CD14-positive monocyte (primary cell): ENCODE data around the gene RXFP1. TPM values are rescaled to one million over a fixed set of nuclear protein-coding genes. Genes with fewer than 3 reads are reported as not detected.

Source experiments
- DNase-seq, 3 donors: peaks; one replicate each; pipeline ENCODE4 v3.0.0-alpha.2; 2011 to 2022
- H2AFZ ChIP-seq: 2 replicates; pipeline ENCODE4 v1.6.0; 2012; ENCODE audit warnings: mild to moderate bottlenecking, low read depth, low read length, inconsistent platforms; ENCODE audit not compliant: insufficient read depth, poor library complexity, severe bottlenecking
- H3K27ac ChIP-seq, 2 donors: 1 replicate in 1 of 2; 2 replicates in 1 of 2; pipeline ENCODE4 v1.5.1; 2012 to 2013; ENCODE audit warnings: low read length in 2 of 2, control low read depth in 1 of 2, inconsistent platforms in 1 of 2, low read depth in 1 of 2, mild to moderate bottlenecking in 1 of 2
- H3K27me3 ChIP-seq, 2 donors: one replicate each; pipeline versions ENCODE4 v1.6.0 to v1.6.1; 2011 to 2013; ENCODE audit warnings: low read length in 2 of 2; ENCODE audit not compliant: control insufficient read depth in 2 of 2, insufficient read depth in 2 of 2
- H3K36me3 ChIP-seq, 2 donors: replicated peaks in 1 of 2; 1 replicate in 1 of 2; 2 replicates in 1 of 2; pipeline versions ENCODE4 v1.5.1 to v1.6.1; 2012 to 2013; ENCODE audit warnings: low read length in 2 of 2, control low read depth in 1 of 2, inconsistent platforms in 1 of 2, mild to moderate bottlenecking in 1 of 2; ENCODE audit not compliant: insufficient read depth in 2 of 2, control insufficient read depth in 1 of 2
- H3K4me1 ChIP-seq, 2 donors: 1 replicate in 1 of 2; 2 replicates in 1 of 2; pipeline versions ENCODE4 v1.5.1 to v1.6.1; 2012 to 2013; ENCODE audit warnings: low read length in 2 of 2, control low read depth in 1 of 2, inconsistent platforms in 1 of 2, mild to moderate bottlenecking in 1 of 2, moderate library complexity in 1 of 2; ENCODE audit not compliant: insufficient read depth in 2 of 2, control insufficient read depth in 1 of 2
- H3K4me2 ChIP-seq: replicated peaks from 2 replicates; pipeline ENCODE3; 2012; ENCODE audit warnings: low read length, moderate library complexity, mild to moderate bottlenecking; ENCODE audit not compliant: poor library complexity, severe bottlenecking; ENCODE audit errors: extremely low read depth
- H3K4me3 ChIP-seq, 3 experiments: fragments of 200-600 bp in 1 of 3; sonication (generic) in 1 of 3; replicated peaks in 1 of 3; 1 replicate in 2 of 3; 2 replicates in 1 of 3; pipeline ENCODE4 v1.5.1; 2011 to 2013; ENCODE audit warnings: low read length in 3 of 3, mild to moderate bottlenecking in 3 of 3, control low read depth in 2 of 3, low read depth in 2 of 3, inconsistent platforms in 1 of 3, moderate library complexity in 1 of 3
- H3K79me2 ChIP-seq: 2 replicates; pipeline ENCODE4 v1.6.0; 2012; ENCODE audit warnings: mild to moderate bottlenecking, control low read depth, inconsistent platforms, low read length, moderate library complexity; ENCODE audit not compliant: insufficient read depth
- H3K9ac ChIP-seq: 2 replicates; pipeline ENCODE4 v1.6.0; 2017; ENCODE audit warnings: low read length, mild to moderate bottlenecking; ENCODE audit not compliant: insufficient read depth, poor library complexity, severe bottlenecking
- H3K9me3 ChIP-seq, 2 donors: replicated peaks in 1 of 2; 1 replicate in 1 of 2; 2 replicates in 1 of 2; pipeline versions ENCODE4 v1.5.1 to v1.6.1; 2012 to 2013; ENCODE audit warnings: low read length in 2 of 2, control low read depth in 1 of 2; ENCODE audit not compliant: control insufficient read depth in 1 of 2, insufficient read depth in 1 of 2
- H4K20me1 ChIP-seq: 2 replicates; pipeline ENCODE4 v1.6.0; 2012; ENCODE audit warnings: mild to moderate bottlenecking, low read length, control low read depth, moderate library complexity; ENCODE audit not compliant: insufficient read depth
- H3K27ac Mint-ChIP-seq, 7 donors: one replicate each; pipeline ENCODE4 v1.8.0; 2020; ENCODE audit warnings: mild to moderate bottlenecking in 7 of 7, mixed read lengths in 7 of 7, moderate library complexity in 6 of 7, inconsistent platforms in 2 of 7
- H3K27me3 Mint-ChIP-seq, 3 donors: one replicate each; pipeline ENCODE4 v1.8.0; 2021 to 2022; ENCODE audit warnings: low read depth in 3 of 3, mild to moderate bottlenecking in 3 of 3, mixed read lengths in 3 of 3, moderate library complexity in 3 of 3, inconsistent platforms in 1 of 3
- H3K36me3 Mint-ChIP-seq, 2 donors: one replicate each; pipeline ENCODE4 v1.8.0; 2020; ENCODE audit warnings: mixed read lengths in 2 of 2, inconsistent platforms in 1 of 2, mild to moderate bottlenecking in 1 of 2
- H3K4me1 Mint-ChIP-seq: one replicate; pipeline ENCODE4 v1.8.0; 2020; ENCODE audit warnings: mild to moderate bottlenecking, mixed read lengths
- H3K4me3 Mint-ChIP-seq, 2 donors: one replicate each; pipeline ENCODE4 v1.8.0; 2020; ENCODE audit warnings: mild to moderate bottlenecking in 2 of 2, mixed read lengths in 2 of 2, moderate library complexity in 1 of 2
- H3K9me3 Mint-ChIP-seq, 7 donors: one replicate each; pipeline ENCODE4 v1.8.0; 2020 to 2022; ENCODE audit warnings: mixed read lengths in 7 of 7, mild to moderate bottlenecking in 6 of 7, moderate library complexity in 6 of 7, inconsistent platforms in 2 of 7
- WGBS: methylation state at CpG from one replicate; pipeline ENCODE4 v1.1.5; 2013; ENCODE audit warnings: missing lambda C conversion rate; ENCODE audit not compliant: insufficient coverage; 5-methylcytosine and 5-hydroxymethylcytosine counted together
- intact Hi-C, 2 donors: fragments of 100-400 bp; cut with micrococcal nuclease; formaldehyde crosslinking; loops; one replicate each; pipeline versions ENCODE4 v1.15.0 to v1.15.1; 2023
- polyA plus RNA-seq, 3 donors: library from polyadenylated mRNA; depleted of rRNA in 1 of 3; unstranded in 2 of 3; stranded (reverse) in 1 of 3; fragments of 300-500 nt in 2 of 3; fragments of >200 nt in 1 of 3; fragmentation: Illumina TruSeq in 2 of 3; gene quantifications; 1 replicate in 2 of 3; 2 replicates in 1 of 3; pipeline ENCODE4 v1.2.3, GENCODE V29; 2012 to 2021
- TF ChIP-seq, protein P1 (sequence below): fragments of 200-600 bp; IDR thresholded peaks from one replicate; pipeline ENCODE4 v1.8.0; 2022; ENCODE audit warnings: antibody characterized with exemption, mild to moderate bottlenecking

The RXFP1 gene
- polyA plus RNA-seq, 3 donors: 0.03 to 0.11 TPM; not detected in 1

DNA sequence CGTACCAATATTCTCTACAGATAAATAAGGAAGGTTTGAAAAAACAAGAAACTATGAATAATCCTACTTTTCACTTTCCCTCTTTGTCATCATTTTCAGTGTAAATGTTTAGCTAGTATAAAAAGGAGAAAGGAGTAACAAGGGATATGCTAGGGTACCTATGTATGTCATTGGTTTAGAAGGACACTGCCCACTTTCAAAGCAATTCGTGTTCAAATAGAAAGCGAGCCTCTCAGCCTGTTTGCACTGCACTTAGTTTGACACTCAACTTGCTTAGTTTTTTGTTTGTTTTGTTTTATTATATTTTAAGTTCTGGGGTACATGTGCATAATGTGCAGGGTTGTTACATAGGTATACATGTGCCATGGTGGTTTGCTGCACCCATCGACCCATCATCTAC lies 21.6 kb upstream of the RXFP1 start:
- Histone ChIP-seq H3K79me2 (no peaks in the 10 kb centered on the region), H3K9ac (no peak overlapping the region), H3K36me3 (no peaks in the 10 kb centered on the region), H4K20me1 (no peaks in the 10 kb centered on the region), H3K4me1 (no peaks in the 10 kb centered on the region), H3K4me2 (no peak overlapping the region), H3K27ac (no peak overlapping the region), H3K27me3 (no peaks in the 10 kb centered on the region), H3K9me3 (no peaks in the 10 kb centered on the region), H2AFZ (no peak overlapping the region), H3K4me3 (no peak overlapping the region)
- DNase-seq: no peak
- intact Hi-C loops: no loop called here
- Mint-ChIP-seq H3K4me1 (no peaks in the 10 kb centered on the region), H3K36me3 (no peaks in the 10 kb centered on the region), H3K27me3 (no peaks in the 10 kb centered on the region), H3K27ac (no peak overlapping the region), H3K9me3 (peaks cover 0 to 14% (median 10%) of the 10 kb centered on the region in 7 donors), H3K4me3 (no peak overlapping the region)
- TF ChIP-seq, protein P1, sequence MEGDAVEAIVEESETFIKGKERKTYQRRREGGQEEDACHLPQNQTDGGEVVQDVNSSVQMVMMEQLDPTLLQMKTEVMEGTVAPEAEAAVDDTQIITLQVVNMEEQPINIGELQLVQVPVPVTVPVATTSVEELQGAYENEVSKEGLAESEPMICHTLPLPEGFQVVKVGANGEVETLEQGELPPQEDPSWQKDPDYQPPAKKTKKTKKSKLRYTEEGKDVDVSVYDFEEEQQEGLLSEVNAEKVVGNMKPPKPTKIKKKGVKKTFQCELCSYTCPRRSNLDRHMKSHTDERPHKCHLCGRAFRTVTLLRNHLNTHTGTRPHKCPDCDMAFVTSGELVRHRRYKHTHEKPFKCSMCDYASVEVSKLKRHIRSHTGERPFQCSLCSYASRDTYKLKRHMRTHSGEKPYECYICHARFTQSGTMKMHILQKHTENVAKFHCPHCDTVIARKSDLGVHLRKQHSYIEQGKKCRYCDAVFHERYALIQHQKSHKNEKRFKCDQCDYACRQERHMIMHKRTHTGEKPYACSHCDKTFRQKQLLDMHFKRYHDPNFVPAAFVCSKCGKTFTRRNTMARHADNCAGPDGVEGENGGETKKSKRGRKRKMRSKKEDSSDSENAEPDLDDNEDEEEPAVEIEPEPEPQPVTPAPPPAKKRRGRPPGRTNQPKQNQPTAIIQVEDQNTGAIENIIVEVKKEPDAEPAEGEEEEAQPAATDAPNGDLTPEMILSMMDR: no peak
- WGBS: 100% methylated on average over 2 of the region's 4 CpGs

- no CpG with 5 or more reads among the region's 2 CpGs for WGBS
- H3K36me3 Mint-ChIP-seq: no peaks in the 10 kb centered on the region
- no peaks in the 10 kb centered on the region for H3K36me3 ChIP-seq
- peaks cover 15% of the 10 kb centered on the region for H3K4me1 Mint-ChIP-seq
- H3K4me2 ChIP-seq: no peak overlapping the region
- peak overlapping the region in 1 of 7 donors; percentile 76 for H3K27ac Mint-ChIP-seq
- no peak overlapping the region for H2AFZ ChIP-seq
- DNase-seq: peak; percentile 17 to 58 (median 52)
- peak overlapping the region in 1 of 2 donors; percentile 18 for H3K27ac ChIP-seq
- H3K27me3 ChIP-seq: no peaks in the 10 kb centered on the region
- no peaks in the 10 kb centered on the region for H3K79me2 ChIP-seq
- H3K9ac ChIP-seq: no peak overlapping the region
- peak overlapping the region in 1 of 2 donors; percentile 49 for H3K4me3 Mint-ChIP-seq
- intact Hi-C loops: no loop called here
- peaks cover 11 to 14% of the 10 kb centered on the region in 2 donors for H3K4me1 ChIP-seq
- H3K27me3 Mint-ChIP-seq: no peaks in the 10 kb centered on the region
- H3K9me3 ChIP-seq: no peaks in the 10 kb centered on the region
- H4K20me1 ChIP-seq: no peaks in the 10 kb centered on the region
- peak overlapping the region in 1 of 3 experiments; percentile 34 for H3K4me3 ChIP-seq
- peaks cover 0 to 2% (median 0%) of the 10 kb centered on the region in 7 donors for H3K9me3 Mint-ChIP-seq
- TF ChIP-seq, protein P1: no peak
These were observed 8.4 kb upstream of the RXFP1 start for GRCh38 chr4:158513256-158513655.
